Gastroesophageal sphincter (tissue), 3 donors: ENCODE measurements around the gene TMEM163.

Experiments
- CTCF ChIP-seq, 4 experiments: fragments of 200-600 bp in 2 of 4; fragments of 450-650 bp in 2 of 4; sonication (generic) in 1 of 4; IDR thresholded peaks; one replicate each; pipeline ENCODE4 v1.5.1; 2017 to 2019; ENCODE audit warnings: antibody characterized with exemption in 4 of 4, mild to moderate bottlenecking in 2 of 4, moderate library complexity in 2 of 4
- POLR2AphosphoS5 ChIP-seq: sonication (generic); formaldehyde crosslinking; IDR thresholded peaks from one replicate; pipeline ENCODE4 v1.6.1; 2017; ENCODE audit warnings: antibody characterized with exemption

- TF ChIP-seq CTCF (IDR thresholded peaks at IDR 0.05) (no peak), POLR2AphosphoS5 (no peak)
These were observed 2.0 kb downstream of the TMEM163 start for GRCh38 chr2:134716721-134717243.
